ENCODE measurements around the gene SEL1L3.

SEL1L3 gene

GRCh38 chr4:25743971-25744370 is 118.8 kb downstream of the SEL1L3 start:
- Histone ChIP-seq H3K18ac (ENCODE audit: low read depth in 1 of 2, low read length in 2 of 2) (no peak overlapping the region), H2AK5ac (ENCODE audit: low read length, severe bottlenecking) (no peak overlapping the region), H3K36me3 (ENCODE audit: control insufficient read depth in 1 of 2, insufficient read depth in 2 of 2, low read depth in 1 of 2, low read length in 2 of 2) (no peaks in the 10 kb centered on the region), H2BK120ac (ENCODE audit: low read depth, low read length) (no peak overlapping the region), H3K9me3 (ENCODE audit: control insufficient read depth, low read length) (no peaks in the 10 kb centered on the region), H3K79me1 (replicated peaks; ENCODE audit: low read length, poor library complexity, severe bottlenecking) (no peaks in the 10 kb centered on the region), H3K23ac (ENCODE audit: low read length in 2 of 2) (no peak overlapping the region), H4K91ac (ENCODE audit: low read length) (no peak overlapping the region), H3K27ac (ENCODE audit: low read length, poor library complexity, severe bottlenecking) (no peak overlapping the region), H2BK15ac (ENCODE audit: low read depth, poor library complexity, severe bottlenecking) (no peak overlapping the region), H3K9ac (ENCODE audit: low read length) (no peak overlapping the region), H2BK12ac (ENCODE audit: low read length in 2 of 2) (no peak overlapping the region), H3K14ac (ENCODE audit: low read length in 2 of 2) (no peak overlapping the region), H3K4ac (ENCODE audit: low read depth in 1 of 2, low read length in 2 of 2) (no peak overlapping the region), H4K8ac (ENCODE audit: low read length) (no peak overlapping the region), H2BK5ac (ENCODE audit: low read depth, low read length, poor library complexity, severe bottlenecking) (no peak overlapping the region), H2AFZ (ENCODE audit: low read depth, low read length) (no peak overlapping the region), H3K4me1 (ENCODE audit: control insufficient read depth, insufficient read depth, low read depth, low read length) (no peaks in the 10 kb centered on the region), H3K4me3 (ENCODE audit: insufficient read depth in 1 of 2, low read depth in 1 of 2, low read length in 2 of 2) (no peak overlapping the region), H3K4me2 (ENCODE audit: low read length, poor library complexity, severe bottlenecking) (no peak overlapping the region), H3K27me3 (ENCODE audit: control insufficient read depth in 1 of 2, insufficient read depth in 1 of 2, low read length in 2 of 2) (peaks cover 8 to 9% of the 10 kb centered on the region in 2 experiments)
- WGBS = 78% methylated on average over 2 of the region's 3 CpGs
- DNase-seq = no peak

GRCh38 chr4:25729564-25729963 is 133.2 kb downstream of the SEL1L3 start:
- Histone ChIP-seq H2BK120ac (ENCODE audit: low read depth, low read length) (no peak overlapping the region), H3K23ac (ENCODE audit: low read length in 2 of 2) (no peak overlapping the region), H2AFZ (ENCODE audit: low read depth, low read length) (no peak overlapping the region), H2AK5ac (ENCODE audit: low read length, severe bottlenecking) (no peak overlapping the region), H2BK12ac (ENCODE audit: low read length in 2 of 2) (no peak overlapping the region), H3K79me1 (replicated peaks; ENCODE audit: low read length, poor library complexity, severe bottlenecking) (no peaks in the 10 kb centered on the region), H4K8ac (ENCODE audit: low read length) (no peak overlapping the region), H3K4me2 (ENCODE audit: low read length, poor library complexity, severe bottlenecking) (no peak overlapping the region), H4K91ac (ENCODE audit: low read length) (no peak overlapping the region), H2BK15ac (ENCODE audit: low read depth, poor library complexity, severe bottlenecking) (no peak overlapping the region), H3K27me3 (ENCODE audit: control insufficient read depth in 1 of 2, insufficient read depth in 1 of 2, low read length in 2 of 2) (peaks cover 3 to 4% of the 10 kb centered on the region in 2 experiments), H3K9ac (ENCODE audit: low read length) (no peak overlapping the region), H3K9me3 (ENCODE audit: control insufficient read depth, low read length) (no peaks in the 10 kb centered on the region), H3K14ac (ENCODE audit: low read length in 2 of 2) (no peak overlapping the region), H3K27ac (ENCODE audit: low read length, poor library complexity, severe bottlenecking) (no peak overlapping the region), H3K36me3 (ENCODE audit: control insufficient read depth in 1 of 2, insufficient read depth in 2 of 2, low read depth in 1 of 2, low read length in 2 of 2) (no peaks in the 10 kb centered on the region), H2BK5ac (ENCODE audit: low read depth, low read length, poor library complexity, severe bottlenecking) (no peak overlapping the region), H3K4me1 (ENCODE audit: control insufficient read depth, insufficient read depth, low read depth, low read length) (peaks cover 6% of the 10 kb centered on the region), H3K4ac (ENCODE audit: low read depth in 1 of 2, low read length in 2 of 2) (no peak overlapping the region), H3K4me3 (ENCODE audit: insufficient read depth in 1 of 2, low read depth in 1 of 2, low read length in 2 of 2) (no peak overlapping the region), H3K18ac (ENCODE audit: low read depth in 1 of 2, low read length in 2 of 2) (no peak overlapping the region)
- DNase-seq = no peak
- WGBS = 92% methylated on average over 9 of the region's 9 CpGs

GRCh38 chr4:25728886-25729285 is 133.9 kb downstream of the SEL1L3 start:
- H3K9me3 ChIP-seq (ENCODE audit: control insufficient read depth, low read length) = no peaks in the 10 kb centered on the region
- H2BK5ac ChIP-seq (ENCODE audit: low read depth, low read length, poor library complexity, severe bottlenecking) = no peak overlapping the region
- H3K4me3 ChIP-seq (ENCODE audit: insufficient read depth in 1 of 2, low read depth in 1 of 2, low read length in 2 of 2) = no peak overlapping the region
- WGBS = 45% methylated on average over 3 of the region's 3 CpGs
- peaks cover 6% of the 10 kb centered on the region for H3K4me1 ChIP-seq (ENCODE audit: control insufficient read depth, insufficient read depth, low read depth, low read length)
- no peak overlapping the region for H2BK15ac ChIP-seq (ENCODE audit: low read depth, poor library complexity, severe bottlenecking)
- H3K18ac ChIP-seq (ENCODE audit: low read depth in 1 of 2, low read length in 2 of 2) = no peak overlapping the region
- H3K27ac ChIP-seq (ENCODE audit: low read length, poor library complexity, severe bottlenecking) = no peak overlapping the region
- H2BK120ac ChIP-seq (ENCODE audit: low read depth, low read length) = no peak overlapping the region
- no peak overlapping the region for H2AK5ac ChIP-seq (ENCODE audit: low read length, severe bottlenecking)
- H3K4me2 ChIP-seq (ENCODE audit: low read length, poor library complexity, severe bottlenecking) = no peak overlapping the region
- no peak overlapping the region for H4K91ac ChIP-seq (ENCODE audit: low read length)
- no peak for DNase-seq
- no peaks in the 10 kb centered on the region for H3K36me3 ChIP-seq (ENCODE audit: control insufficient read depth in 1 of 2, insufficient read depth in 2 of 2, low read depth in 1 of 2, low read length in 2 of 2)
- no peak overlapping the region for H2AFZ ChIP-seq (ENCODE audit: low read depth, low read length)
- no peak overlapping the region for H3K14ac ChIP-seq (ENCODE audit: low read length in 2 of 2)
- no peak overlapping the region for H4K8ac ChIP-seq (ENCODE audit: low read length)
- H3K4ac ChIP-seq (ENCODE audit: low read depth in 1 of 2, low read length in 2 of 2) = no peak overlapping the region
- no peaks in the 10 kb centered on the region for H3K79me1 ChIP-seq (replicated peaks; ENCODE audit: low read length, poor library complexity, severe bottlenecking)
- H3K9ac ChIP-seq (ENCODE audit: low read length) = no peak overlapping the region
- H3K23ac ChIP-seq (ENCODE audit: low read length in 2 of 2) = no peak overlapping the region
- no peak overlapping the region for H2BK12ac ChIP-seq (ENCODE audit: low read length in 2 of 2)
- peaks cover 3 to 4% of the 10 kb centered on the region in 2 experiments for H3K27me3 ChIP-seq (ENCODE audit: control insufficient read depth in 1 of 2, insufficient read depth in 1 of 2, low read length in 2 of 2)

- no peak overlapping the region for H2AFZ ChIP-seq (ENCODE audit: low read depth, low read length)
- H3K4ac ChIP-seq (ENCODE audit: low read depth in 1 of 2, low read length in 2 of 2) = no peak overlapping the region
- no peaks in the 10 kb centered on the region for H3K79me1 ChIP-seq (replicated peaks; ENCODE audit: low read length, poor library complexity, severe bottlenecking)
- no peaks in the 10 kb centered on the region for H3K36me3 ChIP-seq (ENCODE audit: control insufficient read depth in 1 of 2, insufficient read depth in 2 of 2, low read depth in 1 of 2, low read length in 2 of 2)
- H3K27ac ChIP-seq (ENCODE audit: low read length, poor library complexity, severe bottlenecking) = peak overlapping the region; percentile 22
- H3K14ac ChIP-seq (ENCODE audit: low read length in 2 of 2) = no peak overlapping the region
- H2BK5ac ChIP-seq (ENCODE audit: low read depth, low read length, poor library complexity, severe bottlenecking) = no peak overlapping the region
- no peak overlapping the region for H2BK120ac ChIP-seq (ENCODE audit: low read depth, low read length)
- no peak overlapping the region for H2BK15ac ChIP-seq (ENCODE audit: low read depth, poor library complexity, severe bottlenecking)
- H3K4me3 ChIP-seq (ENCODE audit: insufficient read depth in 1 of 2, low read depth in 1 of 2, low read length in 2 of 2) = no peak overlapping the region
- H2BK12ac ChIP-seq (ENCODE audit: low read length in 2 of 2) = no peak overlapping the region
- peaks cover 3 to 6% of the 10 kb centered on the region in 2 experiments for H3K27me3 ChIP-seq (ENCODE audit: control insufficient read depth in 1 of 2, insufficient read depth in 1 of 2, low read length in 2 of 2)
- no peak overlapping the region for H4K8ac ChIP-seq (ENCODE audit: low read length)
- no peaks in the 10 kb centered on the region for H3K9me3 ChIP-seq (ENCODE audit: control insufficient read depth, low read length)
- H3K23ac ChIP-seq (ENCODE audit: low read length in 2 of 2) = no peak overlapping the region
- H2AK5ac ChIP-seq (ENCODE audit: low read length, severe bottlenecking) = peak overlapping the region; percentile 17
- no peak overlapping the region for H3K4me2 ChIP-seq (ENCODE audit: low read length, poor library complexity, severe bottlenecking)
- peaks cover 7% of the 10 kb centered on the region for H3K4me1 ChIP-seq (ENCODE audit: control insufficient read depth, insufficient read depth, low read depth, low read length)
- DNase-seq = no peak
- H4K91ac ChIP-seq (ENCODE audit: low read length) = no peak overlapping the region
- H3K18ac ChIP-seq (ENCODE audit: low read depth in 1 of 2, low read length in 2 of 2) = no peak overlapping the region
- no peak overlapping the region for H3K9ac ChIP-seq (ENCODE audit: low read length)
- 78% methylated on average over 9 of the region's 9 CpGs for WGBS
These were observed 134.9 kb downstream of the SEL1L3 start for GRCh38 chr4:25727711-25728493.

All from mesenchymal stem cell (in vitro differentiated cells and primary cell).